HUES48 (cell line): ENCODE results near the gene GAL3ST2.

Experiments used
- H3K27ac ChIP-seq: one replicate; pipeline ENCODE4 v1.7.0; 2013; ENCODE audit warnings: low read depth, low read length, inconsistent platforms
- H3K27me3 ChIP-seq: 2 replicates; pipeline ENCODE4 v1.6.1; 2013; ENCODE audit warnings: mild to moderate bottlenecking, low read length; ENCODE audit not compliant: control insufficient read depth, insufficient read depth
- H3K36me3 ChIP-seq: 2 replicates; pipeline ENCODE4 v1.6.1; 2013; ENCODE audit warnings: low read length; ENCODE audit not compliant: control insufficient read depth, insufficient read depth
- H3K4me1 ChIP-seq: 2 replicates; pipeline ENCODE4 v1.6.1; 2013; ENCODE audit warnings: mild to moderate bottlenecking, low read length; ENCODE audit not compliant: control insufficient read depth, insufficient read depth
- H3K4me3 ChIP-seq: 2 replicates; pipeline ENCODE4 v1.5.1; 2013; ENCODE audit warnings: mild to moderate bottlenecking, low read depth, low read length
- H3K9ac ChIP-seq: 2 replicates; pipeline ENCODE4 v1.6.1; 2013; ENCODE audit warnings: mild to moderate bottlenecking, low read depth, low read length, moderate library complexity
- H3K9me3 ChIP-seq: 2 replicates; pipeline ENCODE4 v1.6.1; 2013; ENCODE audit warnings: low read length; ENCODE audit not compliant: control insufficient read depth, insufficient read depth

The GAL3ST2 gene

DNA sequence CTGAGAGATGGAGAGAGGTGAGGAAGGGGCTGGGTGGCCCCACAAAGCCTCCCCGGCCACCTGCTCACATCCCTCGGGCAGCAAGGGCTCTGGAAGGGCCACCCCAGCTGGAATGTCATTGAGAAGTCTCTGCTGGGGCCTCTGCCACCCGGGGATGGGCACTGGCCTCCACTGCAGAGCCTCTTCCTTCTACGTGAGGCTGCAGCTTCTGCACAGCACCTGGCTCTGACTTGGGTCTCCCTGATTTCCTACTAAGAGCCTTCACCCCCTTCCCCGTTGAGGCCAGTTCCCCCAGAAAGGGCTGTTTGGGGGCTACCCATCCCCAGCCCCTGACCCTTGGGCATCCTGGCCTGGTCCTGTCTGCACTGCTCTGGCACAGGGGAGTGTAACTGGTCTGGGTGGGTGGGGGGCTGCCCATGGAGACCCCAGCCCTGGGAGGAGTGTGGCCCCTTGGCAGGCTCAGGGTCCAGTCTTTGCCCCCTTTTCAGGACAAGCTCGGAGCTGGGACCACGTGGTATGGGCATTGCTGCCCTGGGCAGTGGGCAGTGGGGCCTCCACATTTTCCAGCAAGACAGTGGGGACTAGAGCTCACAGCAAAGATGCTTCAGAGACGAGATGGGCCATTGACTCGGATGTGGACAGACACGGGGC, 76.5 kb downstream of the GAL3ST2 start:
- no peaks in the 10 kb centered on the region for H3K9me3 ChIP-seq
- no peaks in the 10 kb centered on the region for H3K27me3 ChIP-seq
- H3K36me3 ChIP-seq: no peaks in the 10 kb centered on the region
- H3K9ac ChIP-seq: no peak overlapping the region
- no peak overlapping the region for H3K27ac ChIP-seq
- no peak overlapping the region for H3K4me3 ChIP-seq
- H3K4me1 ChIP-seq: no peaks in the 10 kb centered on the region
